ENCODE measurements around the gene PSAP.

- TF ChIP-seq E2F4 (CRISPR knock-in tag; IDR thresholded peaks at IDR 0.05; ENCODE audit: borderline replicate concordance, low read depth) = no peak
- TF ChIP-seq E2F1 (CRISPR knock-in tag; IDR thresholded peaks at IDR 0.05) = no peak
- TF ChIP-seq NR3C1 (CRISPR knock-in tag; conservative IDR thresholded peaks at IDR 0.05; ENCODE audit: low read depth) = no peak
- TF ChIP-seq, protein P1, sequence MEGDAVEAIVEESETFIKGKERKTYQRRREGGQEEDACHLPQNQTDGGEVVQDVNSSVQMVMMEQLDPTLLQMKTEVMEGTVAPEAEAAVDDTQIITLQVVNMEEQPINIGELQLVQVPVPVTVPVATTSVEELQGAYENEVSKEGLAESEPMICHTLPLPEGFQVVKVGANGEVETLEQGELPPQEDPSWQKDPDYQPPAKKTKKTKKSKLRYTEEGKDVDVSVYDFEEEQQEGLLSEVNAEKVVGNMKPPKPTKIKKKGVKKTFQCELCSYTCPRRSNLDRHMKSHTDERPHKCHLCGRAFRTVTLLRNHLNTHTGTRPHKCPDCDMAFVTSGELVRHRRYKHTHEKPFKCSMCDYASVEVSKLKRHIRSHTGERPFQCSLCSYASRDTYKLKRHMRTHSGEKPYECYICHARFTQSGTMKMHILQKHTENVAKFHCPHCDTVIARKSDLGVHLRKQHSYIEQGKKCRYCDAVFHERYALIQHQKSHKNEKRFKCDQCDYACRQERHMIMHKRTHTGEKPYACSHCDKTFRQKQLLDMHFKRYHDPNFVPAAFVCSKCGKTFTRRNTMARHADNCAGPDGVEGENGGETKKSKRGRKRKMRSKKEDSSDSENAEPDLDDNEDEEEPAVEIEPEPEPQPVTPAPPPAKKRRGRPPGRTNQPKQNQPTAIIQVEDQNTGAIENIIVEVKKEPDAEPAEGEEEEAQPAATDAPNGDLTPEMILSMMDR (IDR thresholded peaks at IDR 0.05) = no peak
- no peak for TF ChIP-seq JAZF1 (CRISPR knock-in tag; IDR thresholded peaks at IDR 0.05)
- TF ChIP-seq ELF4 (CRISPR knock-in tag; IDR thresholded peaks at IDR 0.05; ENCODE audit: low read depth) = no peak
- TF ChIP-seq SP1 (CRISPR knock-in tag; conservative IDR thresholded peaks at IDR 0.05) = no peak
Measured at GRCh38 chr10:71834343-71834674, 16.7 kb downstream of the PSAP start.
